K562 (cell line): Measurements from ENCODE around the gene CAPN12. TPM values are rescaled to one million over a fixed set of nuclear protein-coding genes. Genes with fewer than 3 reads are reported as not detected.

Source experiments
- ATAC-seq: fragments of 200-7000 bp; cut with Tn5 transposase; 3 replicates; pipeline ENCODE4 v1.9.1; 2020; ENCODE audit warnings: moderate library complexity
- BruUV-seq: library from RNA; stranded (reverse); fragments of 400-500 nt; replicated peaks from 2 replicates; lab custom pipeline; 2021; lab: Mats Ljungman, UMichigan
- CTCF ChIA-PET: fragments of 300-600 bp; formaldehyde crosslinking; extraction: SDS; loops from one replicate; lab custom pipeline; 2021; ENCODE audit warnings: low intra/inter-chr PET ratio; lab: Yijun Ruan, JAX
- POLR2A ChIA-PET: fragments of 300-600, 350-650 bp; sonication (Branson Sonifier 250); formaldehyde crosslinking; extraction: SDS; loops from one replicate; lab custom pipeline; 2021; ENCODE audit warnings: antibody characterized with exemption, inconsistent platforms; lab: Yijun Ruan, JAX
- DNase-seq, 4 experiments: peaks; one replicate each; pipeline versions ENCODE4 v3.0.0 to v3.0.0-alpha.2; 2011 to 2018; ENCODE audit warnings: low spot score in 3 of 4, mixed read lengths in 3 of 4; ENCODE audit errors: extremely low read depth in 1 of 4
- FAIRE-seq: peaks from 2 replicates; lab custom pipeline; 2011; peaks lifted over from hg19 to GRCh38; lab: Jason Lieb, UNC
- H2AFZ ChIP-seq: 2 replicates; pipeline ENCODE4 v1.6.0; 2011; ENCODE audit warnings: low read depth, low read length, control low read depth, inconsistent platforms
- H3K27ac ChIP-seq: fragments of 200-600 bp; 3 replicates; pipeline ENCODE4 v1.8.0; 2011; ENCODE audit warnings: low read depth, mild to moderate bottlenecking, control low read depth, inconsistent platforms, low read length, moderate library complexity, mixed read lengths; ENCODE audit errors: extremely low read depth
- H3K27me3 ChIP-seq, 2 experiments: fragments of 300-600 bp in 1 of 2; 2 replicates in 1 of 2; 3 replicates in 1 of 2; pipeline versions ENCODE4 v1.6.0 to v1.8.0; 2011; ENCODE audit warnings: inconsistent platforms in 2 of 2, low read length in 2 of 2, mild to moderate bottlenecking in 1 of 2, mixed read lengths in 1 of 2, moderate library complexity in 1 of 2; ENCODE audit not compliant: control insufficient read depth in 2 of 2, insufficient read depth in 2 of 2
- H3K36me3 ChIP-seq: fragments of 300-600 bp; 3 replicates; pipeline ENCODE4 v1.8.0; 2011; ENCODE audit warnings: mild to moderate bottlenecking, low read length, inconsistent platforms; ENCODE audit not compliant: control insufficient read depth, insufficient read depth
- H3K4me1 ChIP-seq, 2 experiments: fragments of 200-600 bp in 1 of 2; replicated peaks in 1 of 2; 2 replicates in 1 of 2; 3 replicates in 1 of 2; pipeline versions ENCODE4 v1.5.1 to v1.8.0; 2011; ENCODE audit warnings: inconsistent platforms in 2 of 2, low read length in 2 of 2, mild to moderate bottlenecking in 1 of 2, mixed read lengths in 1 of 2, moderate library complexity in 1 of 2; ENCODE audit not compliant: control insufficient read depth in 2 of 2, insufficient read depth in 2 of 2
- H3K4me2 ChIP-seq: 2 replicates; pipeline ENCODE4 v1.6.1; 2011; ENCODE audit warnings: low read length, control low read depth, inconsistent platforms, mixed read lengths; ENCODE audit not compliant: insufficient read depth
- H3K4me3 ChIP-seq: fragments of 200-600 bp; sonication (generic), shearing (Covaris generic); 2 replicates; pipeline ENCODE4 v1.5.1; 2016; ENCODE audit warnings: control low read depth, inconsistent platforms
- H3K79me2 ChIP-seq: fragments of 200-600 bp; 3 replicates; pipeline ENCODE4 v1.8.0; 2011; ENCODE audit warnings: low read length, inconsistent platforms; ENCODE audit not compliant: control insufficient read depth, insufficient read depth
- H3K9ac ChIP-seq, 2 experiments: 2 replicates each; pipeline versions ENCODE4 v1.6.0 to v1.6.1; 2011; ENCODE audit warnings: low read depth in 2 of 2, low read length in 2 of 2, control low read depth in 1 of 2, inconsistent platforms in 1 of 2, mild to moderate bottlenecking in 1 of 2, mixed read lengths in 1 of 2; ENCODE audit not compliant: insufficient read depth in 1 of 2
- H3K9me1 ChIP-seq: one replicate; pipeline ENCODE4 v1.6.0; 2011; ENCODE audit warnings: inconsistent platforms, mild to moderate bottlenecking, low read length, moderate library complexity; ENCODE audit not compliant: control insufficient read depth, insufficient read depth
- H3K9me3 ChIP-seq: replicated peaks from 2 replicates; pipeline ENCODE4 v1.5.1; 2011; ENCODE audit warnings: low read depth, low read length, inconsistent platforms; ENCODE audit not compliant: control insufficient read depth, insufficient read depth
- H4K20me1 ChIP-seq: replicated peaks from 2 replicates; pipeline ENCODE4 v1.6.1; 2011; ENCODE audit warnings: low read length, inconsistent platforms, mixed read lengths; ENCODE audit not compliant: control insufficient read depth, insufficient read depth
- HMG20A ChIP-seq: fragments of 450-650 bp; formaldehyde crosslinking; conservative IDR thresholded peaks from 2 replicates; pipeline ENCODE4 v1.4.0; 2020; ENCODE audit warnings: mild to moderate bottlenecking, mixed read lengths
- RUNX1 ChIP-seq: sonication (generic); IDR thresholded peaks from 2 replicates; pipeline ENCODE4 v1.6.1; 2016; ENCODE audit warnings: antibody characterized with exemption, low read depth
- SRSF3 ChIP-seq: fragments of 200-400 bp; formaldehyde crosslinking; IDR thresholded peaks from 2 replicates; pipeline ENCODE4 v1.6.1; 2016; ENCODE audit warnings: mild to moderate bottlenecking, low read length, moderate library complexity; ENCODE audit not compliant: insufficient read depth
- TFAP4 ChIP-seq: sonication (generic); formaldehyde crosslinking; IDR thresholded peaks from 2 replicates; pipeline ENCODE4 v1.8.0; 2022; ENCODE audit warnings: missing genetic modification reagents, mild to moderate bottlenecking, moderate library complexity, borderline replicate concordance
- ZNF444 ChIP-seq: fragments of 250-450 bp; sonication (Bioruptor Pico); IDR thresholded peaks from 2 replicates; pipeline ENCODE4 v1.4.0; 2020; ENCODE audit warnings: mild to moderate bottlenecking, moderate library complexity
- ZNF77 ChIP-seq: fragments of 250-450 bp; sonication (Bioruptor Pico); IDR thresholded peaks from 2 replicates; pipeline ENCODE4 v1.5.0; 2020
- ZSCAN29 ChIP-seq: fragments of 450-650 bp; IDR thresholded peaks from 2 replicates; pipeline ENCODE4 v1.6.1; 2017
- WGBS: fragments of 100-300 bp; shearing (Covaris generic); methylation state at CpG from one replicate; pipeline ENCODE4 v1.1.6; 2016; ENCODE audit warnings: low coverage, mixed read lengths; ENCODE audit not compliant: insufficient coverage; ENCODE audit errors: missing lambda C conversion rate; 5-methylcytosine and 5-hydroxymethylcytosine counted together
- in situ Hi-C: fragments of 300-500 bp; cut with MboI; formaldehyde crosslinking; loops from 4 replicates; pipeline ENCODE4 v1.15.0; 2018; ENCODE audit warnings: inconsistent platforms, mixed read lengths
- intact Hi-C: fragments of 100-400 bp; cut with micrococcal nuclease; formaldehyde crosslinking; loops from 2 replicates; pipeline ENCODE4 v1.14.2; 2022
- polyA plus RNA-seq, 8 experiments: library from polyadenylated mRNA; depleted of rRNA in 4 of 8; stranded (reverse) in 5 of 8; unstranded in 3 of 8; fragments of >200 nt; fragmentation: Nextera tagmentation in 2 of 8; fragmentation: Illumina TruSeq in 1 of 8; extraction: Ambion mirVana in 2 of 8; extraction: Trizol in 1 of 8; gene quantifications; 2 replicates each; pipeline versions ENCODE4 v1.2.1 to v1.2.3, GENCODE V29; 2011 to 2014; ENCODE audit warnings: inconsistent platforms in 1 of 8, missing spikeins in 1 of 8
- total RNA-seq, 7 experiments: library from RNA; depleted of rRNA in 6 of 7; stranded (reverse); fragments of >200 nt in 6 of 7; fragmentation: Illumina TruSeq in 2 of 7; extraction: Trizol in 2 of 7; gene quantifications; 2 replicates each; pipeline versions ENCODE4 v1.2.1 to v1.2.3, GENCODE V29; 2011 to 2021; ENCODE audit warnings: low replicate concordance in 1 of 7

Gene CAPN12
- total and polyA plus RNA-seq, 9 of the 15 experiments (the other 6 are each of a cell fraction or from before 2014, with no cell fraction given): 0.83 to 7.0 (median 1.6) TPM

GRCh38 chr19:38723606-38723965 lies 20.7 kb downstream of the CAPN12 start:
- Histone ChIP-seq H3K27ac (no peak overlapping the region), H3K27me3 (no peaks in the 10 kb centered on the region), H3K9ac (no peak overlapping the region), H2AFZ (no peak overlapping the region), H3K9me3 (no peaks in the 10 kb centered on the region), H3K4me2 (no peak overlapping the region), H3K4me1 (peaks cover 9 to 59% of the 10 kb centered on the region in 2 experiments), H3K36me3 (peaks cover 97% of the 10 kb centered on the region; the same call in 2 of the 3 replicates), H4K20me1 (peaks cover 4% of the 10 kb centered on the region; the same call in 1 of the 2 replicates), H3K9me1 (no peaks in the 10 kb centered on the region), H3K4me3 (no peak overlapping the region), H3K79me2 (no peaks in the 10 kb centered on the region)
- intact Hi-C loops: no loop called here
- ChIA-PET POLR2A (interaction anchor here (0.6 to 2.2 kb wide), 7 partner anchors 9 to 383 kb away, joined by 3 to 8 read pairs (median 3); no protein-coding TSS in a partner anchor), CTCF (no interaction called here)
- in situ Hi-C loops: no loop called here
- 85% methylated on average over 10 of the region's 11 CpGs for WGBS
- FAIRE-seq: no peak
- ATAC-seq: no peak
- DNase-seq: no peak
- no TSS peak for BruUV-seq
- 0 out of 2 replicates have a peak, but pooled peaks have one; percentile 9 for TF ChIP-seq TFAP4
- TF ChIP-seq SRSF3: no peak
- no peak for TF ChIP-seq HMG20A (CRISPR knock-in tag)
- TF ChIP-seq RUNX1: no peak
- TF ChIP-seq ZNF444 (CRISPR knock-in tag): no peak
- no peak for TF ChIP-seq ZNF77 (CRISPR knock-in tag)
- no peak for TF ChIP-seq ZSCAN29
